ENCODE results near the gene CHERP. TPM values are rescaled to one million over a fixed set of nuclear protein-coding genes. Genes with fewer than 3 reads are reported as not detected.

The CHERP gene
- total and polyA plus RNA-seq, 2 of the 13 experiments (the other 11 are each of a cell fraction or from before 2014, with no cell fraction given) = 4.3 to 5.4 TPM

DNA sequence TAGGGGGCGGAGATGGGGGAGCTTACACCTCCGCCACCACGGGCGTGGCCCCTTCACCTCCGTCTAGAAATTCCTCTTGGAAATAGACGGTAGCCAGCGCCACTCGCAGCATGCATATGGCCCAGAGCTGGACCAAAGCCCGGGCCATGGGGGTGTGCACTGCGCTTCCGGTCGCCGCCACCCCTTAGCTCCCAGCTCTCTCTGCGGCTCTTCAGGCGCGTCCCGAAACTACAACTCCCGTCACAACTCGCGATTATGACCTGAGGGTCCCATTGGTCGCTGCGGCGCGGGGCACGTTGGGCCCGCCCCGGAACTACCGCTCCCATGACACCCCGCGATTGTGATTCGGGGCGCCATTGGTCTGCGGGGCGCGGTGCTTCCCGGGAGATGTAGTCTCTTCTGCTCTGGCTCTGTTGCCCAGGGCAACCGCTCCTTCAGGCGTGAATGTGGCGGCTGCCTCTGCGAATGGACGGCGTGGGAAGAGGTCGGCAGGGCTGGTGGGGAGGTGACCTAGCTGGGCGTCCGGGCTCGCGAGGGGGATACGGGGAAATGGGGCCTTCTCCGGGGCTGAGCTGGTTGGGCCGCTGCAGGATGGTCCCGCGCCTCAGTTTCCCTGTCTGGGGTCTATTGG lies 46.1 kb downstream of the CHERP start, which contains the start of the genes C19orf44 and CALR3 (continued):
- TF ChIP-seq, protein P1, sequence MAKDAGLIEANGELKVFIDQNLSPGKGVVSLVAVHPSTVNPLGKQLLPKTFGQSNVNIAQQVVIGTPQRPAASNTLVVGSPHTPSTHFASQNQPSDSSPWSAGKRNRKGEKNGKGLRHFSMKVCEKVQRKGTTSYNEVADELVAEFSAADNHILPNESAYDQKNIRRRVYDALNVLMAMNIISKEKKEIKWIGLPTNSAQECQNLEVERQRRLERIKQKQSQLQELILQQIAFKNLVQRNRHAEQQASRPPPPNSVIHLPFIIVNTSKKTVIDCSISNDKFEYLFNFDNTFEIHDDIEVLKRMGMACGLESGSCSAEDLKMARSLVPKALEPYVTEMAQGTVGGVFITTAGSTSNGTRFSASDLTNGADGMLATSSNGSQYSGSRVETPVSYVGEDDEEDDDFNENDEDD (CRISPR knock-in tag; IDR thresholded peaks at IDR 0.05; ENCODE audit: borderline replicate concordance) = peak; percentile 75; the same call in 1 of the 2 replicates
- TF ChIP-seq, protein P2, sequence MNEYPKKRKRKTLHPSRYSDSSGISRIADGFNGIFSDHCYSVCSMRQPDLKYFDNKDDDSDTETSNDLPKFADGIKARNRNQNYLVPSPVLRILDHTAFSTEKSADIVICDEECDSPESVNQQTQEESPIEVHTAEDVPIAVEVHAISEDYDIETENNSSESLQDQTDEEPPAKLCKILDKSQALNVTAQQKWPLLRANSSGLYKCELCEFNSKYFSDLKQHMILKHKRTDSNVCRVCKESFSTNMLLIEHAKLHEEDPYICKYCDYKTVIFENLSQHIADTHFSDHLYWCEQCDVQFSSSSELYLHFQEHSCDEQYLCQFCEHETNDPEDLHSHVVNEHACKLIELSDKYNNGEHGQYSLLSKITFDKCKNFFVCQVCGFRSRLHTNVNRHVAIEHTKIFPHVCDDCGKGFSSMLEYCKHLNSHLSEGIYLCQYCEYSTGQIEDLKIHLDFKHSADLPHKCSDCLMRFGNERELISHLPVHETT (CRISPR knock-in tag; conservative IDR thresholded peaks at IDR 0.05) = peak; percentile 60; the same call in 1 of the 2 replicates
- TF ChIP-seq HDAC1 (CRISPR knock-in tag; IDR thresholded peaks at IDR 0.05) (peak; percentile 84), ZNF652 (CRISPR knock-in tag; IDR thresholded peaks at IDR 0.05; ENCODE audit: borderline replicate concordance, low read depth) (peak; percentile 85), RFX1 (IDR thresholded peaks at IDR 0.05) (peak; percentile 97), CBFB (CRISPR knock-in tag; IDR thresholded peaks at IDR 0.05) (peak; percentile 69; the same call in 1 of the 2 replicates), SP1 (IDR thresholded peaks at IDR 0.05) (no peak), SP1 (CRISPR knock-in tag; IDR thresholded peaks at IDR 0.05) (peak; percentile 94), FOXK1 (CRISPR knock-in tag; IDR thresholded peaks at IDR 0.05; ENCODE audit: borderline replicate concordance, low read depth) (peak; percentile 77; the same call in 1 of the 2 replicates), ZNF660 (CRISPR knock-in tag; IDR thresholded peaks at IDR 0.05; ENCODE audit: borderline replicate concordance, low read depth) (no peak), KLF12 (CRISPR knock-in tag; IDR thresholded peaks at IDR 0.05; ENCODE audit: borderline replicate concordance) (0 out of 2 replicates have a peak, but pooled peaks have one; percentile 21), MXD4 (CRISPR knock-in tag; IDR thresholded peaks at IDR 0.05) (peak; percentile 66), ZNF567 (CRISPR knock-in tag; IDR thresholded peaks at IDR 0.05; ENCODE audit: borderline replicate concordance) (0 out of 2 replicates have a peak, but pooled peaks have one; percentile 19), TGIF2 (CRISPR knock-in tag; IDR thresholded peaks at IDR 0.05) (0 out of 2 replicates have a peak, but pooled peaks have one; percentile 33), ZNF709 (CRISPR knock-in tag; IDR thresholded peaks at IDR 0.05) (peak; percentile 51; the same call in 1 of the 2 replicates), ZNF607 (CRISPR knock-in tag; IDR thresholded peaks at IDR 0.05; ENCODE audit: borderline replicate concordance) (peak; percentile 92; the same call in 1 of the 2 replicates), DMAP1 (CRISPR knock-in tag; IDR thresholded peaks at IDR 0.05) (peak; percentile 51; the same call in 1 of the 2 replicates), TCF12 (IDR thresholded peaks at IDR 0.05) (no peak), TCF12 (CRISPR knock-in tag; IDR thresholded peaks at IDR 0.05) (0 out of 2 replicates have a peak, but pooled peaks have one; percentile 44), ZNF333 (CRISPR knock-in tag; IDR thresholded peaks at IDR 0.05; ENCODE audit: borderline replicate concordance) (peak; percentile 87), ZNF274 (CRISPR knock-in tag; IDR thresholded peaks at IDR 0.05) (peak; percentile 62; the same call in 1 of the 2 replicates), ZNF143 (CRISPR knock-in tag; IDR thresholded peaks at IDR 0.05) (peak; percentile 99)
- TF ChIP-seq, protein P3, sequence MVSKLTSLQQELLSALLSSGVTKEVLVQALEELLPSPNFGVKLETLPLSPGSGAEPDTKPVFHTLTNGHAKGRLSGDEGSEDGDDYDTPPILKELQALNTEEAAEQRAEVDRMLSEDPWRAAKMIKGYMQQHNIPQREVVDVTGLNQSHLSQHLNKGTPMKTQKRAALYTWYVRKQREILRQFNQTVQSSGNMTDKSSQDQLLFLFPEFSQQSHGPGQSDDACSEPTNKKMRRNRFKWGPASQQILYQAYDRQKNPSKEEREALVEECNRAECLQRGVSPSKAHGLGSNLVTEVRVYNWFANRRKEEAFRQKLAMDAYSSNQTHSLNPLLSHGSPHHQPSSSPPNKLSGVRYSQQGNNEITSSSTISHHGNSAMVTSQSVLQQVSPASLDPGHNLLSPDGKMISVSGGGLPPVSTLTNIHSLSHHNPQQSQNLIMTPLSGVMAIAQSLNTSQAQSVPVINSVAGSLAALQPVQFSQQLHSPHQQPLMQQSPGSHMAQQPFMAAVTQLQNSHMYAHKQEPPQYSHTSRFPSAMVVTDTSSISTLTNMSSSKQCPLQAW (CRISPR knock-in tag; IDR thresholded peaks at IDR 0.05) = peak; percentile 94
- TF ChIP-seq, protein P4, sequence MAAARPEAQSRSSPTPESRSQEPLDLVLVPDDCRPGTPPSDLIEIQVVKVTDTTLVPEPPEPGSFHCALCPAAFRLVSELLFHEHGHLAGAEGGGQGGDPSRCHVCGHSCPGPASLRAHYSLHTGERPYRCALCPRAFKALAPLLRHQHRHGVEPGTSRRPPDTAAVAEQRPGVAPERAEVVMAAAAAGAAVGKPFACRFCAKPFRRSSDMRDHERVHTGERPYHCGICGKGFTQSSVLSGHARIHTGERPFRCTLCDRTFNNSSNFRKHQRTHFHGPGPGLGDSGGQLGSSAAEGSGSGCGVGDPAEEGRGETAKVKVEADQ (CRISPR knock-in tag; IDR thresholded peaks at IDR 0.05; ENCODE audit: borderline replicate concordance) = peak; percentile 30; the same call in 1 of the 2 replicates
- TF ChIP-seq, protein P5, sequence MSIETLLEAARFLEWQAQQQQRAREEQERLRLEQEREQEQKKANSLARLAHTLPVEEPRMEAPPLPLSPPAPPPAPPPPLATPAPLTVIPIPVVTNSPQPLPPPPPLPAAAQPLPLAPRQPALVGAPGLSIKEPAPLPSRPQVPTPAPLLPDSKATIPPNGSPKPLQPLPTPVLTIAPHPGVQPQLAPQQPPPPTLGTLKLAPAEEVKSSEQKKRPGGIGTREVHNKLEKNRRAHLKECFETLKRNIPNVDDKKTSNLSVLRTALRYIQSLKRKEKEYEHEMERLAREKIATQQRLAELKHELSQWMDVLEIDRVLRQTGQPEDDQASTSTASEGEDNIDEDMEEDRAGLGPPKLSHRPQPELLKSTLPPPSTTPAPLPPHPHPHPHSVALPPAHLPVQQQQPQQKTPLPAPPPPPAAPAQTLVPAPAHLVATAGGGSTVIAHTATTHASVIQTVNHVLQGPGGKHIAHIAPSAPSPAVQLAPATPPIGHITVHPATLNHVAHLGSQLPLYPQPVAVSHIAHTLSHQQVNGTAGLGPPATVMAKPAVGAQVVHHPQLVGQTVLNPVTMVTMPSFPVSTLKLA (IDR thresholded peaks at IDR 0.05) = peak; percentile 36; the same call in 1 of the 2 replicates

Measured in HepG2 (cell line).